Activated naive CD4-positive, alpha-beta T cell treated with anti-CD3 and anti-CD28 coated beads, Interleukin-2, amount 50 U/mL, for 16 hours (primary cell): Measurements from ENCODE around the gene DTWD2.
A peak's percentile ranks its signal among the peaks of the same experiment; 100 is the strongest.
"Not testable (repeated sequence)": the region's sequence is repeated elsewhere in the genome, so short reads cannot be mapped to it uniquely, and the experiment has no call there.

Experiments
- DNase-seq: peaks from one replicate; pipeline ENCODE4 v3.0.0-alpha.2; 2020

The DTWD2 gene

GRCh38 chr5:118987988-118988865, at the start of gene DTWD2:
Gene DTWD2 (minus strand): TSS chr5:118988547. CDS start chr5:118988511, 36 bp downstream.
- DNase-seq, result peak; percentile 94

GRCh38 chr5:119037496-119038215, 49.3 kb upstream of the DTWD2 start:
- no peak for DNase-seq

GRCh38 chr5:119036101-119036762, 47.9 kb upstream of the DTWD2 start:
- DNase-seq, result no peak

DNA sequence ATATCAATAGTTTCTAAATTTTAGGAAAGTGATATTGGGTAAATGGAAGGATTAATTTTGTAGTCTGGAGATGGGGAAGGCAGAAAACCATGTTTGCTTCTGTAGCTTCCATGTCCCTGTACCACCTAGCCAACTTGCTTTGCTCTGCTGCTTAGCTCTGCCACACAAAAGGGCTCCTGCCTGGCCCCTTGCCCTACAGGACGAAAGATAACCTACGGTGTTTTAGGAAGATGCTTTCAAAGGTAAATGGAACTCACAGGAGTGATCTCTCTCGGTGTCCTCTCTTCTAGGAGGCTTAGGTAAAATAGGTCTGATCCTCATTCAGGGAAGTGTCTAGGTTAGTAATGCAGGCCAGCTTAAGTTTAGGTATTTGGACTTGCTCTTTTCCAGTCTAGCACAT, 44.8 kb upstream of the DTWD2 start:
- DNase-seq, result no peak

DNA sequence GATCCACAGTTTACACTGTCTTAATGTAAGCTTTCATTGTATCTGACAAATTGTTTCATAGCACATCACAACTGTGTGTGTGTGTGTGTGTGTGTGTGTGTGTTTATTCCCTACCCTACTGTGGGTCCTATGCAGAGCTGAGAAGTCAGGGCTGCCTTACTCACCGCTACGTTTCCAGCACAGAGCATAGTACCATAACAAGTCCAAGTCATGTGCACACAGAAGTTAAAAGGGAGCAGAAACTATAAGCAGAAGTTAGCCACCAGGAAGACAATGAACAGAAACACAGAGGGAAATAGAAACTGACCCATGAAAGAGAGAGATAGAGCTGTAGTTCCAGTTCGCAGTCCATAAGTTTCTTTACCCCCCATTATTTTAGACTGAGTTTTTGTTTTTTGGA, 44.3 kb upstream of the DTWD2 start:
- no peak for DNase-seq

GRCh38 chr5:119031905-119032304, 43.6 kb upstream of the DTWD2 start:
- no peak for DNase-seq

- no peak for DNase-seq
These were observed 42.9 kb upstream of the DTWD2 start for GRCh38 chr5:119031011-119031886.

DNA sequence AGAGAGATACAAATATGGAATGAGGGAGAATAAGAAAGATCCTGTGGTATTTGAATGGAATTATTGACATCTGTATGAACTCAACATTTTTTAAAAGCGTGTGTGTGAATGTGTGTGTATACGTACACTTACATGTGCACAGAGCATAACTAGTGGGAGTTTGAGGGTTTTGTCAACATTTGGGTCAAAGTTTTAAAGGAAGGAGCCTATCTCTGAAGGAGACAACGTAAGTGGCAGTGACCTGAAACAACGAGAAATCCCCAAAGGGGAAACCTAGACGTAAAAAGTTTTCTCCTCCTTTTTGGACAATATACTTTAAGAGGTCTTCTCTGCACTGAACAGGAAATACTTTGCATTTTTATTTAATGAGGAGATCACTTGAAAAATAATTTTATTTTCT, 40.2 kb upstream of the DTWD2 start:
- DNase-seq, result no peak

- DNase-seq, result no peak
These were observed 34.4 kb upstream of the DTWD2 start for GRCh38 chr5:119022773-119023172.

DNA sequence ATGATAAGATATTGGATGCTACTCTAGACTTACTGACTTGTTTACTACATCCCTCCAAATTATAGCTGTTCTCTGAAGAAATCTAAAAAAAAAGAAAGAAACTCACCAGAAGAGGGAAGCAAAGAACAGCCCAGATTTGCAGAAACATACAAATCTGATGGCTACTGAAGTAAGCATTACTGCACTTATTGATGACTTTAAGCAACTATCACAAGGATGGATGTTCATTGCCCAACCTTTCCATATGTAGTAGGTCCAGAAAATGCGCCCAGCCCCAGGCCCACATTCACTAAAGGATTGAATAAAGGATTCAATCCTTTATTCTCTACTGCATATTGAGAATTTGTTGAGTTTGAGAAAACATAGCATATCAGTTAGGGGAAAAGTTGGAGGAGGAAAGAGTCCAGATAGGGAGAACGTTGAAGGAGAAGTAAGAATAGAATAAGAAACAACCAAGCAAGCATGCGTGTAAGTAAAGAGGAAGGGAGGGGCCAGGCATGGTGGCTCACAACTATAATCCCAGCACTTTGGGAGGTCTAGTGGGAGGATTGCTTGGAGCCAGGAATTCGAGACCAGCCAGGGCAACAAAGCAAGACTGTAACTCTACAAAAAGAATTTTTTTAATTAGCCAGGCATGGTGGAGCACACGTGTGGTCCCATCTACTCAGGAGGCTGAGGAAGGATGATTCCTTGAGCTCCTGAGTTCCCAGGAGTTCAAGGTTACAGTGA, 33.8 kb upstream of the DTWD2 start:
- DNase-seq, result no peak

GRCh38 chr5:119021149-119021732, 32.9 kb upstream of the DTWD2 start:
- DNase-seq, result no peak

GRCh38 chr5:119019949-119020348, 31.6 kb upstream of the DTWD2 start:
- no peak for DNase-seq

- DNase-seq, result no peak
These were observed 31.2 kb upstream of the DTWD2 start for GRCh38 chr5:119019501-119019900.

- no peak for DNase-seq
These were observed 29.6 kb upstream of the DTWD2 start for GRCh38 chr5:119017994-119018393.

- DNase-seq, result no peak
These were observed 27.9 kb upstream of the DTWD2 start for GRCh38 chr5:119016125-119016774.

DNA sequence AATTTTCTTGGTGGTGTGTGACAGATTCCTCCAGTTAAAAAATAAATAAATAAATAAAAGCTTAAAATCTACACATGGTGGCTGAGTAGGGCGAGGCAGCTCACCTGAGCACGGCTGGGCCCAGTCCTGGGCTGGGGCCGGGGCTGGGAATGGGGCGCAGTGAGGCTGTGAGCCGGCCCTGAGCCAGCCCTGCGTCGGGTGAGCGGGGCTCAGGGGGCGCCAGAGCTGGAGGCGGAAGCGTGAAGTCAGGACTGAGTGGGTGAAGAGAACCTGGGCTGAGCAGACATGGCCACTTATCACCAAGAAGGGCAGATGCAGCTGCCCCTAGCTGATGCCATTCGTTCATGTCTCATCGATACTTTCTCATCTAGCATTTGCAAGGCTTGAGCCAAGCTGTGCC, 22.8 kb upstream of the DTWD2 start:
- no peak for DNase-seq

DNA sequence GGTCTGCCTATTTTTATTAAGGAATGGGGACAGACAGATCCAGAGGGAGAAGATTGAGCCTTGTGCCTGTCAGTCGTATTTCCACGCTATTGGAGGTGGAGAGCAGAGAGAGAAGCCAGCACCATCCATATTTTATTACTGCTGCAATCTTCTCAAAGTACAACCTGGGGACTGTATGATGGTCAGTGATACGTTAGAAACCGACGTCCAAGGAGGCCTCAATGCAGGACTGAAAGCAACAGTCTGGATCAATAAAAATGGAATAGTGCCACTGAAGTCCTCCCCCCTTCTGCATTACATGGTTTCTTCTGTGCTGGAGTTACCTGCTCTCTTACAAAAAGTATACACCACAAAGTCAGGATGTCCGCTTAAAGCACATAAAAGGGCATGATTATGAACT, 21.9 kb upstream of the DTWD2 start:
- DNase-seq, result no peak

DNA sequence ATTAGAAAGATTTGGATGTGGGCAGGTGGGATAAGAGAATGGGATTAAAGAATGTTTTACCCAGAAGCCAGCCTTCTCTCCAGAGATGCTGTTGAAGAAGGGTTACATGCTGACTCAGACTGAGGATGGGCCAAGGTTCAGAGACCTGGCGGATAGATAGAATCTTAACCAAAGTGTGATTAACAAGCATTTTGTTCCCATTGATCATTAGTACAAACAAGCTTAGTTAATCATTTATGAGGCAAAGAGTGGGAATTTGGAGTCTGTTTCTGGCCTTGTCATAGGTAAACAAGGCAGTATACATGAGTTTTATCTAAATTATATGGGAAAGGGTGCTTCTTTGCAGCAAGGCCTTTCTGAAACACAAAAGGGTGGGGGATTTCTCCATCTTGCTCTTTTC, 20.8 kb upstream of the DTWD2 start:
- no peak for DNase-seq

- DNase-seq, result no peak
These were observed 11.3 kb upstream of the DTWD2 start for GRCh38 chr5:118999696-119000095.

DNA sequence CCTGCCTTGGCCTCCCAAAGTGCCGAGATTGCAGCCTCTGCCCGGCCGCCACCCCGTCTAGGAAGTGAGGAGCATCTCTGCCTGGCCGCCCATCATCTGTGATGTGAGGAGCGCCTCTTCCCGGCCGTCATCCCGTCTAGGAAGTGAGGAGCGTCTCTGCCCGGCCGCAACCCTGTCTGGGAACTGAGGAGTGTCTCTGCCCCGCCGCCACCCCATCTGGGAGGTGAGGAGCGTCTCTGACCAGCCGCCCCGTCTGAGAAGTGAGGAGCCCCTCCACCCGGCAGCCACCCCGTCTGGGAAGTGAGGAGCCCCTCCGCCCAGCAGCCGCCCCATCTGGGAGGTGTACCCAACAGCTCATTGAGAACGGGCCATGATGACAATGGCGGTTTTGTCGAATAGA, 10.5 kb upstream of the DTWD2 start:
- DNase-seq, result not testable (repeated sequence)

DNA sequence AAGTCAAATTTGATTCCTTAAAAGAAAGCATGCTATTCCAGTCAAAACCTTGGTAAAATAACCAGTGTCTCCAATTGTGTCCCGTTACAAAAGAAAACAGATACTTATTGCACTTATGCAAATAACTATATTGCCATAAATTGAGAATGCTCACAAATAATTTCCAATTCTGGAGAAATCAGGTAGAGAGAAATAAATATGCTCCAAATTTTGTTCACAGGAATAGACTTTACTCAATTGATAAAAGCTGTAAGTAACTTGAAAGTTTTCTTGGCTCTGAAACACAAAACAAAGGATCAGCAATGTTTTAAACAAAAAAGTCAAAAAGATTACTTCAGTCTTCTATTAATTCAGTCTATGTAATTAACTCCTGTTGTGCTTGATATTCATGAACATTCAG, 7.8 kb upstream of the DTWD2 start:
- DNase-seq, result no peak
